Stimulated activated CD4-positive, alpha-beta T cell treated with anti-CD3 and anti-CD28 coated beads, Interleukin-4, amount 100 ng/mL, for 48 hours (primary cell): ENCODE measurements around the gene TBX1.

Experiments
- DNase-seq, 2 donors: peaks; one replicate each; pipeline ENCODE4 v3.0.0-alpha.2; 2020; ENCODE audit warnings: low read depth in 2 of 2

TBX1 gene

DNA sequence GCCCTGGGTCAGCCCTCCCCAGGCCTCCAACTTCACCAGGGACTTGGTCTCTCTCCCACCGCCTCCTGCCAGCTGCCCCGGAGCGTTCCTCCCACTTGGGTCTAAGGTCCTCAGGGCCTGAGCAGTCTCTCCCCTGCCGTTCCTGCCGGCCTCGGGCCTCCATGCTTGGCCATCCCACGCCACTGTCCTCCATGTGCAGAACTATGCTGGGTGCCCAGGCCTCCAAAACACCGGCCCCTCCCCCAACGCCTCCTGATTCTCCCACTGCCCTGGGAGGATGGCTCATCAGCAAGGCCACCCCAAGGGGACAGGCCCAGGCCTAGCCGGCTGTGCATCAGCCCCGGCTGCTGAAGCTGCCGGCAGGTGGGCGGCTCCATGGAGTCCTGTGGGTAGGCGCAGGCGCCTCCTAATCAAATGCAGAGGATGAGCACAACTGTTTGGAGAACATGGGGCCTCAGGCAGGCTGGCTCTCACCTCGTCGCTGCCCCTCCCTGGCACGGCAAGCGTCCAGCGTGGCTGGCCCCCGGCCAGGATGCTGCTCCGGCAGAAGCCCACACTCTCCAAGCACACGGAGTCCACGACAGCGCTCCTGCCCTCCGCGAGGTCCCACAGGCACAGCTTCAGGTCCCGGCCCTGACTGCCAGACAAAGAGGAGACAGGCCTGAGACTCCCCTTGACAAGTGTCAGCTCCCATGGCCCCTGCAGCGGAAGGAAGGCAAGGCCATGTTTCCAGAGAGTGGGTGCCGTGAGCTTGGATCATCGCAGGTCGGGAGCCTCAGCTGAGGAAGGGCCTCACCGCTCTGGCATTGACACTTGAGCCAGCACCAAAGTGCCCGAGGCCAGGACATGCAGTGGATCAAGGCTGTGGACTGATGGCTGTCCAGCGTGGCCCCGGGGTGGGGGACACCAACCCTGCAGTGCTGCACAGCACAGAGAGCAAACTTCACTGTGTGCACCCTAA lies 51.5 kb downstream of the TBX1 start:
- no peak for DNase-seq

DNA sequence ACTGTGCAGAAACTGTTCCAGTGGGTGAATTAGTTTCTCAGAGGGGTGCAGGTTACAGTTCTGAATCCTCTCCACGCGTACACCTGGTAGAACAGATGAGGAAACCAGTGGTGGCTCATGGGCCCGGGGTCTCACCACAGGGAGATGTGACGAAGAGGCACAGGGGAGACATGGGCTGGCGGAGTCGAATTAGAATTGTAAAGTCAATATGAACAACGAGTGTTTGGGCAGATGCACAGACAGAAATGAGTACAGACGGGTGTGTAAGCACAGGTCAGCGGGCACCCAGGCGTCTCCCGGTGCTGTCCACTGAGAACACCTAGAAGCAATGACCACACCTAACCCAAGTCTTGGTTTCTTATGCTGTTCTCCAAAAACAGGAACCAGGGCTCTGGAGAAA lies 52.3 kb downstream of the TBX1 start:
- no peak for DNase-seq

DNA sequence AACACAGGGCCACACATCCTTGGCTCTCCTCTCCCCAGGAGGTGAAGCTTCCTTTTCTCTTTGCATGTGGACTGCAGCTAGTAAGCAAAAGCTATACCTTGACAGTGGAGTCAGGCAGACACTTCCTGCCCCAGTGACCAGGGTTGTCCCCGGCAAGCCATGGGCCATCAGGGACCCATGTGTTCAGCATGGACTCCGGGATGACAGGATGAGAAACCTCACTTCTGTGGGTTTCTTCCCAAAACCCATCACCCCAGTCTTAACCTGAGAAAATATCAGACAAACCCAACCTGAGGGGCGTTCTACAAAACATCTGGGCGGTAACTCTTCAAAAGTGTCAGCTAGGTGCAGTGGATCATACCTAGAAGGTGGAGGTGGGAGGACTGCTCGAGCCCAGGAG lies 53.9 kb downstream of the TBX1 start:
- no peak for DNase-seq

DNA sequence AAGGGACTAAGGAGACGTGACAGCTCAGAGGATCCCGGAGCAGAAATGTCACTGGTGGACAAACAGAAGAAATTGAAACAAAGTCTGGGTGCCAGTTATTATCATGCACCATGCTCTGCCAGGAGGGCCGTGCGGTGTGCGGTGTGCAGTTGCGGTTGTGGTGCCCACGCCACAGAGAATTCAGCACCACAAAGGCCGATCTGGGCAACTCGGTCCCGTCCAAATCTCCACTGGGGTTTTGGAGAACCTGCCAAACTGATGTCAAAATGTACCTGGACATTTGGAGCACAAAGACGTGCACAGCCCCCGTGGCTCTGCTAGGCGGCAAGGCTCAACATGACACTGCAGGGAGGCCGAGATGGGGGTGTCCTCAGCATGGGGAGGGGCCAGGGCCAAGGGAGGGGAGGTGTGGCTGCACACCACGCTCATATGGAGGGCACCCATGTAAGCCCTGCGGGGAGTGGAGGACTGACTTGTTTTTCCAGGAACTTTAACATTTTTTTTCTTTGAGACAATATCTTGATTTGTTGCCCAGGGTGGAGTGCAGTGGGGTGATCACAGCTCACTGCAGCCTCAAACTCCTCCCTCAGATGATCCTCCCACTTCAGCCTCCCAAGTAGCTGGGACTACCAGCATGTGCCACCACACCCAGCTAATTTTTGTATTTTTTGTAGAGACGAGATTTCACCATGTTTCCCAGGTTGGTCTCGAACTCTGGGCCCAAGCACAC lies 54.7 kb downstream of the TBX1 start:
- DNase-seq = no peak

GRCh38 chr22:19815823-19816290 lies 55.3 kb downstream of the TBX1 start:
- no peak for DNase-seq

DNA sequence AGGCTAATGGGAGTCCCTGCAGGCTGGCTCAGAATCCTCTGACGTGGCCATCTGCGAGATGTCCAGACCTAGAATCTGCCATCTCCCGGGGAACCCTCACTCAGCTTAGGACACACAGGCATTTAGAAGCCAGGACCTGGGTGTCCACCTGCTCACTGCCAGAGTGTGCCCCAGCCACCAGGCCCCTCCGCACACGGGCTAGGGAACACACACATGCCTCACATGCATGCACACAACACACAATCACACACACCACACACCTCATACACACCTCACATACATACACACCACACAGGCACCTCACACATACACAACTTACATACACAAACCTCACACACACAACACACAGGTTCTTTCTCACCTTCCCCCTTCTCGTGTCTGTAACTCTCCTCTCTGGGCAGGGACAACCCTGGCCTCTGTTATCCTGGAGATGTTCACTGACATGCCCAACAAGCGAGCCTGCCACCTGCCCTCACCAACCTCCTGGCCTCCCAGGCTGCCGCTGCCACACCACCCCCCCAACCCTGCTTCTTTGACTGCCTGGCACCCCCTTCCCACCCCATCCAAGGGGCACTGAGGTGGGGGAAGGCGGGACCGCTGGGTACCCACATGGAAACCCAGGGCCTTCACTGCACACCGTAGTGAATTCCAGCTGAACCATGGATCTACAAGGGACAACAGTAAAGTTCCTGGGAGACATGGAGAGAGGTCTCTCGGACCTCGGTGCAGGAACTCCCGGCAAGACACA lies 56.0 kb downstream of the TBX1 start:
- DNase-seq = no peak
